Uterus (tissue), 4 donors: ENCODE measurements around the gene LIME1. TPM values are rescaled to one million over a fixed set of nuclear protein-coding genes. Genes with fewer than 3 reads are reported as not detected.

Experiments used
- DNase-seq, 2 donors: peaks; one replicate each; pipeline ENCODE4 v3.0.0-alpha.2; 2019 to 2020
- H3K27ac ChIP-seq, 2 donors: fragments of 200-600 bp; sonication (generic); 1 replicate in 1 of 2; 2 replicates in 1 of 2; pipeline ENCODE4 v1.5.1; 2016 to 2018
- H3K27me3 ChIP-seq, 2 donors: fragments of 200-600 bp; sonication (generic); one replicate each; pipeline ENCODE4 v1.5.1; 2018 to 2019; ENCODE audit warnings: control low read depth in 1 of 2
- H3K36me3 ChIP-seq, 2 donors: fragments of 200-600 bp; sonication (generic); one replicate each; pipeline ENCODE4 v1.5.1; 2019; ENCODE audit warnings: control low read depth in 1 of 2
- H3K4me1 ChIP-seq, 2 donors: fragments of 200-600 bp; sonication (generic); one replicate each; pipeline ENCODE4 v1.5.1; 2018 to 2019; ENCODE audit warnings: control low read depth in 1 of 2
- H3K4me3 ChIP-seq, 2 donors: fragments of 200-600 bp; sonication (generic); 1 replicate in 1 of 2; 2 replicates in 1 of 2; pipeline ENCODE4 v1.5.1; 2018 to 2019; ENCODE audit warnings: mild to moderate bottlenecking in 1 of 2
- H3K9me3 ChIP-seq, 2 donors: fragments of 200-600 bp; sonication (generic); one replicate each; pipeline ENCODE4 v1.5.1; 2019; ENCODE audit warnings: control low read depth in 1 of 2
- POLR2A ChIP-seq, 2 donors: fragments of 450-650 bp; IDR thresholded peaks; one replicate each; pipeline ENCODE4 v1.6.1; 2016; ENCODE audit warnings: antibody characterized with exemption in 2 of 2, mild to moderate bottlenecking in 1 of 2, moderate library complexity in 1 of 2
- intact Hi-C: fragments of 100-400 bp; cut with DNase I; formaldehyde crosslinking; loops from one replicate; pipeline ENCODE4 v1.15.1; 2023; ENCODE audit warnings: low total_unique reads
- total RNA-seq, 4 donors: library from RNA; depleted of rRNA in 3 of 4; stranded (reverse); fragments of >200 nt in 3 of 4; gene quantifications; one replicate each; pipeline versions ENCODE4 v1.1.0 to v1.2.4, GENCODE V29; 2014 to 2023
- TF ChIP-seq, protein P1 (sequence below), 4 experiments: fragments of 200-600 bp in 2 of 4; fragments of 450-650 bp in 2 of 4; sonication (generic) in 2 of 4; IDR thresholded peaks; one replicate each; pipeline ENCODE4 v1.5.1; 2016 to 2019; ENCODE audit warnings: antibody characterized with exemption in 4 of 4, mild to moderate bottlenecking in 2 of 4, moderate library complexity in 1 of 4
- donor health status: DM: yes; HTN: yes; CAD: no.

The LIME1 gene
- total RNA-seq, 4 donors from 2014 or later, result 2.6 to 10.5 (median 8.4) TPM

DNA sequence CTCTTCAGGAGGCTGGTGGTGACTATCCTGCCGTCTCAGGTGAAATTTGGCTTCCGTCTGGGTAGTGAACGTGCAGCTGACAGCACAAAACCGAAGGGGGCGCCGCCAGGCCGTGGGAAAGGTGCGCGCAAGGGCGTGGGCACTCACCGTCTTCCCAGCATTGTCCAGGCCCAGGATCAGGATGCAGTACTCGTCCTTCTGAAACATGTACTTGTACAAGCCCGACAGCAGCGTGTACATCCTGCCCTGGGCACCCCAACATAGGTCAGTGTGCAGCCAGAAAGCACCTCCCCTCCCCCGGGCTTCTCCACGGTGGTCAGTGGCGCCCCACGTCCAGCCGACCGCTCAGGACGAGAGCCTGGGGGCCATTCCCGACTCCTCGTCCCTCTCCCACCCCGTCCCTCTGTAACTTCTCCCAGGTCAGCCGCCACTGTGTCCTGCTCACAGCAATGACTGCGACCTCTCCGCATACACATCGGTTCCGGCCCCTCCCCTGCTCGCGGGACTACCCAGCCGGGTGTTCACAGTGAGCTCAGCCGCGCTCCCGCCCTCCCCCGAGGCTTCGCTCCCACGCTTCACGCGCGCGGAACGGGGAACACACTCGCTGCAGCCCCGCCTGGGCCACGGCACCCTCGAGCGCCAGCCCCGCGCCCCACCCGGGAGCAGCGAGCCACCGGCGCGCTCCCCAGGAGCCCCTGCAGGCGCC, 29.5 kb upstream of the LIME1 start:
- Histone ChIP-seq H3K4me3 (peak overlapping the region; percentile 40 to 87), H3K4me1 (peaks cover 6 to 8% of the 10 kb centered on the region in 2 donors), H3K27ac (peak overlapping the region; percentile 73 to 94), H3K27me3 (no peaks in the 10 kb centered on the region), H3K36me3 (no peaks in the 10 kb centered on the region), H3K9me3 (no peaks in the 10 kb centered on the region)
- TF ChIP-seq, protein P1, sequence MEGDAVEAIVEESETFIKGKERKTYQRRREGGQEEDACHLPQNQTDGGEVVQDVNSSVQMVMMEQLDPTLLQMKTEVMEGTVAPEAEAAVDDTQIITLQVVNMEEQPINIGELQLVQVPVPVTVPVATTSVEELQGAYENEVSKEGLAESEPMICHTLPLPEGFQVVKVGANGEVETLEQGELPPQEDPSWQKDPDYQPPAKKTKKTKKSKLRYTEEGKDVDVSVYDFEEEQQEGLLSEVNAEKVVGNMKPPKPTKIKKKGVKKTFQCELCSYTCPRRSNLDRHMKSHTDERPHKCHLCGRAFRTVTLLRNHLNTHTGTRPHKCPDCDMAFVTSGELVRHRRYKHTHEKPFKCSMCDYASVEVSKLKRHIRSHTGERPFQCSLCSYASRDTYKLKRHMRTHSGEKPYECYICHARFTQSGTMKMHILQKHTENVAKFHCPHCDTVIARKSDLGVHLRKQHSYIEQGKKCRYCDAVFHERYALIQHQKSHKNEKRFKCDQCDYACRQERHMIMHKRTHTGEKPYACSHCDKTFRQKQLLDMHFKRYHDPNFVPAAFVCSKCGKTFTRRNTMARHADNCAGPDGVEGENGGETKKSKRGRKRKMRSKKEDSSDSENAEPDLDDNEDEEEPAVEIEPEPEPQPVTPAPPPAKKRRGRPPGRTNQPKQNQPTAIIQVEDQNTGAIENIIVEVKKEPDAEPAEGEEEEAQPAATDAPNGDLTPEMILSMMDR (IDR thresholded peaks at IDR 0.05), result no peak
- TF ChIP-seq POLR2A (IDR thresholded peaks at IDR 0.05), result no peak
- peak; percentile 36 to 44 for DNase-seq
- intact Hi-C loops, result no loop called here

DNA sequence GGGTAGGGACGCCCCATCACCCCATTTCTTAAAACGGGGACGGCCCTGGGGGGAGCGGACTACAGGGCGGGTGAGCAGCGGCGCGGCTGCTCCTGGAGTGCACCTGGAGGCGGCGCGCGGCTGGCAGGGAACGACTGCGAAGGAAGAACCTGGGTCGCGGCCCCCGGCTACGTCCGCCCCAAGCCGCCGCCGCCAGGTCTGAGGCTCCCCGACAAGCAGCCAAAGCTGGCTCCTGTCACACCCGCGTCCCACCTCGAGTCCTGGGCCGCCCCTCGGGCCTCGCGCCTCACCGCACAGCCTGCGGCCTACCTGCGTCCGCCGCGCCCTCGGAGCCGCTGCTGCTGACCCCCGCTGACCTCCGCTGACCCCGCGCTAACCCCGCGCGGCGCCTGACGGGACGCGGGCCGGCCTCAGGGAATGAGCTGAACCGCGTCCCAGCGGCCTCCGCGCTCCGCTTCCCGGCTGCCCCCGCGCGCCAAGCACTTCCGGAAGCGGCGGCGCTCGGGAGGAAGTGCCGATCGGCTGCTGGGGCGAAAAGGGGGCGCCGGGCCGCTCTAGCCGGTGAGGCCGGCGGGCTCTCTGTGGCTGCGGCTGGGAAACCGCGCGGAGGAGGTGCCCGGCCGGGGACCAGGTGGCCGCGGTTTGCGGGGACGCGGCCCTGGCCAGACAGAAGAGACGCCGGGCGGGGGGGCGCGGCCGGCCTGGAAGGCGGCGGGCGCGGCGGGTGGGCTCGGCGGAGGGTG, 28.7 kb upstream of the LIME1 start, which contains the start of the genes ARFRP1 and ZGPAT:
Gene ARFRP1, minus strand, starts transcription at position 419 of the 743 bp plus-strand sequence. CDS start 885 bp downstream, outside the sequence.
Gene ZGPAT, plus strand, starts transcription at position 482 of the 743 bp plus-strand sequence. CDS start 542 bp downstream, outside the sequence.
- no peaks in the 10 kb centered on the region for H3K27me3 ChIP-seq
- no peaks in the 10 kb centered on the region for H3K36me3 ChIP-seq
- peak; percentile 85 to 90 for DNase-seq
- H3K4me3 ChIP-seq, result peak within 1 kb of the TSS; percentile 40 to 87
- H3K27ac ChIP-seq, result peak within 1 kb of the TSS; percentile 73 to 94
- H3K4me1 ChIP-seq, result peaks cover 6 to 8% of the 10 kb centered on the region in 2 donors
- intact Hi-C loops, result no loop called here
- no peaks in the 10 kb centered on the region for H3K9me3 ChIP-seq
- TF ChIP-seq POLR2A (IDR thresholded peaks at IDR 0.05), result peak; percentile 25 to 66
- TF ChIP-seq, protein P1 (IDR thresholded peaks at IDR 0.05), result peak in 1 of 4 experiments; percentile 43

DNA sequence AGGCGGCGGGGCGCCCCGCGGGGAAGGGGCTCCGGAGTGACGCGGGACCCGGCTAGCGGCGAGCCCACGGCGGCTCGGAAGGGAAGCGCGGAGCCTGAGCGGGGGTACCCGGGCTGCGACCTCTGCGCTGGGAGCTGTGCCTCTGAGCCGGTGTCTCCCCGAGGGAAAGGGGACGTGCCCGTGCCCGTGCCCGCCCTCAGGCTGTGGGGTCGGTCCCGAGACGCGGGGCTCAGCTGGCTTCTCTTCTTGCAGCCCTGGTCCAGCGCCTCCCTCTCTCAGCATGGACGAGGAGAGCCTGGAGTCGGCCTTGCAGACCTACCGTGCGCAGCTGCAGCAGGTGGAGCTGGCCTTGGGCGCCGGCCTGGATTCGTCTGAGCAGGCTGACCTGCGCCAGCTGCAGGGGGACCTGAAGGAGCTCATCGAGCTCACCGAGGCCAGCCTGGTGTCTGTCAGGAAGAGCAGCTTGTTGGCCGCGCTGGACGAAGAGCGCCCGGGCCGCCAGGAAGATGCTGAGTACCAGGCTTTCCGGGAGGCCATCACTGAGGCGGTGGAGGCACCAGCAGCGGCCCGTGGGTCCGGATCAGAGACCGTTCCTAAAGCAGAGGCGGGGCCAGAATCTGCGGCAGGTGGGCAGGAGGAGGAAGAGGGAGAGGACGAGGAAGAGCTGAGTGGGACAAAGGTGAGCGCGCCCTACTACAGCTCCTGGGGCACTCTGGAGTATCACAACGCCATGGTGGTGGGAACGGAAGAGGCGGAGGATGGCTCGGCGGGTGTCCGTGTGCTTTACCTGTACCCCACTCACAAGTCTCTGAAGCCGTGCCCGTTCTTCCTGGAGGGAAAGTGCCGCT, 27.9 kb upstream of the LIME1 start:
- peak in 1 of 2 donors; percentile 20 for DNase-seq

DNA sequence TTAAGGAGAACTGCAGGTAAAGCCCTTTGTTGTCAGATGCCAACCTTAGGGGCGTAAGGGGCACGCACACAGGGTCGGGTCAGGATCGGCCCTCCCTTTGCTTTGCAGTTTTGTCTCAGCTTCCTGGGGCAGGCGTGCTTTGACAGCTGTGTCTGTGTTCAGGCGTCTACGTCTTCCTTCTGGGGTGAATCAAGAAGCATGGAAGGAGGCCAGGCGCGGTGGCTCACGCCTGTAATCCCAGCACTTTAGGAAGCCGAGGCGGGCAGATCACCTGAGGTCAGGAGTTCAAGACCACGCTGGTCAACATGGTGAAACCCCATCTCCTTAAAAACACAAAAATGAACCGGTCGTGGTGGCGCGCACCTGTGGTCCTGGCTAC, 27.3 kb upstream of the LIME1 start:
- Histone ChIP-seq H3K4me3 (no peak overlapping the region), H3K27me3 (no peaks in the 10 kb centered on the region), H3K4me1 (peaks cover 6 to 8% of the 10 kb centered on the region in 2 donors), H3K36me3 (no peaks in the 10 kb centered on the region), H3K9me3 (no peaks in the 10 kb centered on the region), H3K27ac (no peak overlapping the region)
- intact Hi-C loops, result no loop called here
- TF ChIP-seq, protein P1 (IDR thresholded peaks at IDR 0.05), result no peak
- TF ChIP-seq POLR2A (IDR thresholded peaks at IDR 0.05), result no peak
- DNase-seq, result no peak

More for the DNA sequence above, 27.9 kb upstream of the LIME1 start:
- Histone ChIP-seq H3K36me3 (no peaks in the 10 kb centered on the region), H3K27ac (peak overlapping the region; percentile 50 to 94), H3K4me3 (peak overlapping the region; percentile 40 to 87), H3K27me3 (no peaks in the 10 kb centered on the region), H3K9me3 (no peaks in the 10 kb centered on the region), H3K4me1 (peaks cover 6 to 8% of the 10 kb centered on the region in 2 donors)
- TF ChIP-seq, protein P1 (IDR thresholded peaks at IDR 0.05), result no peak
- no peak for TF ChIP-seq POLR2A (IDR thresholded peaks at IDR 0.05)
- intact Hi-C loops, result no loop called here
